ENCODE results near the gene ATP6V1E1.

GRCh38 chr22:17638432-17639246 lies 10.1 kb upstream of the ATP6V1E1 start, which contains the start of gene BCL2L13:
- TF ChIP-seq, protein P1, sequence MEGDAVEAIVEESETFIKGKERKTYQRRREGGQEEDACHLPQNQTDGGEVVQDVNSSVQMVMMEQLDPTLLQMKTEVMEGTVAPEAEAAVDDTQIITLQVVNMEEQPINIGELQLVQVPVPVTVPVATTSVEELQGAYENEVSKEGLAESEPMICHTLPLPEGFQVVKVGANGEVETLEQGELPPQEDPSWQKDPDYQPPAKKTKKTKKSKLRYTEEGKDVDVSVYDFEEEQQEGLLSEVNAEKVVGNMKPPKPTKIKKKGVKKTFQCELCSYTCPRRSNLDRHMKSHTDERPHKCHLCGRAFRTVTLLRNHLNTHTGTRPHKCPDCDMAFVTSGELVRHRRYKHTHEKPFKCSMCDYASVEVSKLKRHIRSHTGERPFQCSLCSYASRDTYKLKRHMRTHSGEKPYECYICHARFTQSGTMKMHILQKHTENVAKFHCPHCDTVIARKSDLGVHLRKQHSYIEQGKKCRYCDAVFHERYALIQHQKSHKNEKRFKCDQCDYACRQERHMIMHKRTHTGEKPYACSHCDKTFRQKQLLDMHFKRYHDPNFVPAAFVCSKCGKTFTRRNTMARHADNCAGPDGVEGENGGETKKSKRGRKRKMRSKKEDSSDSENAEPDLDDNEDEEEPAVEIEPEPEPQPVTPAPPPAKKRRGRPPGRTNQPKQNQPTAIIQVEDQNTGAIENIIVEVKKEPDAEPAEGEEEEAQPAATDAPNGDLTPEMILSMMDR (IDR thresholded peaks at IDR 0.05): peak in 3 of 12 donors; percentile 4 to 19 (median 10)
- TF ChIP-seq POLR2A (IDR thresholded peaks at IDR 0.05): peak; percentile 93 to 95

All from heart left ventricle (tissue), 13 donors.